Peyer's patch (tissue), 4 donors: ENCODE measurements around the gene OR52B6. TPM values are rescaled to one million over a fixed set of nuclear protein-coding genes. Genes with fewer than 3 reads are reported as not detected.

Experiments
- DNase-seq, 3 donors: peaks; one replicate each; pipeline ENCODE4 v3.0.0-alpha.2; 2017 to 2019
- H3K27ac ChIP-seq, 4 donors: fragments of 200-600 bp; sonication (generic); one replicate each; pipeline ENCODE4 v1.5.1; 2016 to 2019
- H3K27me3 ChIP-seq, 2 donors: fragments of 200-600 bp; sonication (generic); one replicate each; pipeline ENCODE4 v1.5.1; 2019
- H3K36me3 ChIP-seq, 3 donors: fragments of 200-600 bp; sonication (generic); one replicate each; pipeline ENCODE4 v1.5.1; 2016 to 2019
- H3K4me1 ChIP-seq, 4 donors: fragments of 200-600 bp; sonication (generic); one replicate each; pipeline ENCODE4 v1.5.1; 2016 to 2019
- H3K4me3 ChIP-seq, 4 donors: fragments of 200-600 bp; sonication (generic); 1 replicate in 3 of 4; 2 replicates in 1 of 4; pipeline ENCODE4 v1.5.1; 2016 to 2019; ENCODE audit warnings: mild to moderate bottlenecking in 1 of 4
- H3K9me3 ChIP-seq, 4 donors: fragments of 200-600 bp; sonication (generic); one replicate each; pipeline ENCODE4 v1.5.1; 2016 to 2019; ENCODE audit warnings: mild to moderate bottlenecking in 1 of 4
- CTCF ChIP-seq, 6 experiments: fragments of 450-650 bp in 4 of 6; fragments of 200-600 bp in 2 of 6; sonication (generic) in 1 of 6; IDR thresholded peaks; one replicate each; pipeline ENCODE4 v1.5.1; 2017 to 2019; ENCODE audit warnings: antibody characterized with exemption in 6 of 6, mild to moderate bottlenecking in 3 of 6, moderate library complexity in 1 of 6
- POLR2A ChIP-seq, 2 donors: fragments of 450-650 bp; IDR thresholded peaks; one replicate each; pipeline ENCODE4 v1.5.1; 2017; ENCODE audit warnings: antibody characterized with exemption in 2 of 2, mild to moderate bottlenecking in 2 of 2, moderate library complexity in 2 of 2
- total RNA-seq, 4 donors: library from RNA; depleted of rRNA; stranded (reverse); fragments of >200 nt; gene quantifications; one replicate each; pipeline ENCODE4 v1.1.0, GENCODE V29; 2016

Gene OR52B6
- total RNA-seq: not detected

- Histone ChIP-seq H3K9me3 (no peaks in the 10 kb centered on the region), H3K4me1 (no peaks in the 10 kb centered on the region), H3K27ac (no peak within 1 kb of the TSS), H3K36me3 (no peaks in the 10 kb centered on the region), H3K27me3 (no peaks in the 10 kb centered on the region), H3K4me3 (no peak within 1 kb of the TSS)
- no peak for DNase-seq
- no peak for TF ChIP-seq POLR2A (IDR thresholded peaks at IDR 0.05)
- TF ChIP-seq CTCF (IDR thresholded peaks at IDR 0.05): no peak
These were observed at the start of gene OR52B6 for GRCh38 chr11:5580577-5580976. TSS of gene OR52B6 (plus strand) at chr11:5580877. CDS start at chr11:5580877, 0 bp downstream.

GRCh38 chr11:5531053-5531831 is 49.4 kb upstream of the OR52B6 start:
- Histone ChIP-seq H3K36me3 (no peaks in the 10 kb centered on the region), H3K4me3 (no peak overlapping the region), H3K9me3 (no peaks in the 10 kb centered on the region), H3K4me1 (no peaks in the 10 kb centered on the region), H3K27me3 (no peaks in the 10 kb centered on the region), H3K27ac (no peak overlapping the region)
- no peak for TF ChIP-seq CTCF (IDR thresholded peaks at IDR 0.05)
- no peak for TF ChIP-seq POLR2A (IDR thresholded peaks at IDR 0.05)
- DNase-seq: no peak

- TF ChIP-seq CTCF (IDR thresholded peaks at IDR 0.05) (no peak), POLR2A (IDR thresholded peaks at IDR 0.05) (no peak)
- no peaks in the 10 kb centered on the region for H3K27me3 ChIP-seq
- no peaks in the 10 kb centered on the region for H3K9me3 ChIP-seq
- no peaks in the 10 kb centered on the region for H3K4me1 ChIP-seq
- no peak overlapping the region for H3K4me3 ChIP-seq
- no peak overlapping the region for H3K27ac ChIP-seq
- DNase-seq: no peak
- H3K36me3 ChIP-seq: no peaks in the 10 kb centered on the region
These were observed 46.6 kb upstream of the OR52B6 start for GRCh38 chr11:5534046-5534445.

GRCh38 chr11:5536482-5536881 is 44.2 kb upstream of the OR52B6 start:
- Histone ChIP-seq H3K27ac (no peak overlapping the region), H3K9me3 (no peaks in the 10 kb centered on the region)
- TF ChIP-seq POLR2A (IDR thresholded peaks at IDR 0.05) (no peak), CTCF (IDR thresholded peaks at IDR 0.05) (no peak)

GRCh38 chr11:5541427-5541826 is 39.2 kb upstream of the OR52B6 start:
- H3K27ac ChIP-seq: no peak overlapping the region
- no peaks in the 10 kb centered on the region for H3K27me3 ChIP-seq
- H3K36me3 ChIP-seq: no peaks in the 10 kb centered on the region
- DNase-seq: no peak
- no peak for TF ChIP-seq POLR2A (IDR thresholded peaks at IDR 0.05)
- no peak for TF ChIP-seq CTCF (IDR thresholded peaks at IDR 0.05)
- H3K4me3 ChIP-seq: no peak overlapping the region
- H3K4me1 ChIP-seq: no peaks in the 10 kb centered on the region
- no peaks in the 10 kb centered on the region for H3K9me3 ChIP-seq

More at GRCh38 chr11:5536482-5536881, 44.2 kb upstream of the OR52B6 start:
- no peaks in the 10 kb centered on the region for H3K36me3 ChIP-seq
- no peaks in the 10 kb centered on the region for H3K27me3 ChIP-seq
- no peak overlapping the region for H3K4me3 ChIP-seq
- H3K4me1 ChIP-seq: no peaks in the 10 kb centered on the region
- DNase-seq: no peak
